Natural killer cell treated with Interleukin-12 subunit alpha and Interleukin-12 subunit beta and Interleukin-15 and Interleukin-18, amount 100 ng/mL, for 72 hours (primary cell): Measurements from ENCODE around the gene PURA. TPM values are rescaled to one million over a fixed set of nuclear protein-coding genes. Genes with fewer than 3 reads are reported as not detected.

Experiments used
- ATAC-seq, 2 donors: fragments of 150-1000 bp; cut with Tn5 transposase in 1 of 2; sonication (Bioruptor Pico), chemical (Tn5 transposase) in 1 of 2; 2 replicates each; pipeline ENCODE4 v1.10.0; 2021
- DNase-seq: peaks from one replicate; pipeline ENCODE4 v3.0.0; 2022; ENCODE audit warnings: low spot score
- H3K27ac Mint-ChIP-seq, 2 donors: 1 replicate in 1 of 2; 2 replicates in 1 of 2; pipeline ENCODE4 v1.8.0; 2022; ENCODE audit warnings: mixed read lengths in 2 of 2, mild to moderate bottlenecking in 1 of 2, moderate library complexity in 1 of 2
- H3K27me3 Mint-ChIP-seq, 2 donors: 1 replicate in 1 of 2; 2 replicates in 1 of 2; pipeline ENCODE4 v1.8.0; 2022; ENCODE audit warnings: mixed read lengths in 2 of 2
- H3K36me3 Mint-ChIP-seq: one replicate; pipeline ENCODE4 v1.8.0; 2022; ENCODE audit warnings: mixed read lengths
- H3K4me1 Mint-ChIP-seq, 2 donors: 1 replicate in 1 of 2; 2 replicates in 1 of 2; pipeline ENCODE4 v1.8.0; 2022; ENCODE audit warnings: low read depth in 2 of 2, mixed read lengths in 2 of 2, mild to moderate bottlenecking in 1 of 2
- H3K4me3 Mint-ChIP-seq: one replicate; pipeline ENCODE4 v1.8.0; 2022; ENCODE audit warnings: mixed read lengths
- H3K9me3 Mint-ChIP-seq: 2 replicates; pipeline ENCODE4 v1.8.0; 2022; ENCODE audit warnings: mixed read lengths
- total RNA-seq, 2 donors: library from RNA; stranded (reverse); gene quantifications; one replicate each; pipeline ENCODE4 v1.2.3, GENCODE V29; 2022

The PURA gene
- total RNA-seq, 2 donors from 2014 or later = 11.1 to 14.0 TPM

GRCh38 chr5:140113180-140113698 lies 670 bp upstream of the PURA start:
- H3K4me3 Mint-ChIP-seq = peak overlapping the region; percentile 99
- no peaks in the 10 kb centered on the region for H3K36me3 Mint-ChIP-seq
- H3K9me3 Mint-ChIP-seq = no peaks in the 10 kb centered on the region
- peak in 1 of 2 donors; percentile 1 for ATAC-seq
- DNase-seq = no peak
- H3K4me1 Mint-ChIP-seq = peaks cover 26 to 53% of the 10 kb centered on the region in 2 donors
- peaks cover 8 to 13% of the 10 kb centered on the region in 2 donors for H3K27me3 Mint-ChIP-seq
- H3K27ac Mint-ChIP-seq = peak overlapping the region; percentile 82 to 88

GRCh38 chr5:140114341-140115185 lies 654 bp downstream of the PURA start:
- Mint-ChIP-seq H3K36me3 (no peaks in the 10 kb centered on the region), H3K27ac (peak overlapping the region; percentile 82 to 88), H3K27me3 (peaks cover under 1 to 9% of the 10 kb centered on the region in 2 donors), H3K4me1 (peaks cover 19 to 45% of the 10 kb centered on the region in 2 donors), H3K4me3 (peak overlapping the region; percentile 99), H3K9me3 (no peaks in the 10 kb centered on the region)
- peak; percentile 70 to 74 for ATAC-seq
- peak; percentile 73 for DNase-seq

DNA sequence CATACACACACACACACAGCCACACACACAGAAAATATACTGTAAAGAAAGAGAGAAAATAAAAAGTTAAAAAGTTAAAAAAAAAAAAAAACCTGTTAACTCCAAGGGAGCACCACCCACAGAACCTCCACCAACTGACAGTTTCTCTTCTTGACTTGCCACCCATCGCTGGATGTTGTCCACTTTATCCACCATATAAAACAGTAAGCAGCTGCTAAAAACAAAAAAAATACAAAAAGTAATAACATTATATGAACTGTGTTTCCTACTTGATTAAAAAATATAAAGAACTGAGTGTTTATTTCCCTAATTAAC lies 1.2 kb downstream of the PURA start:
- Mint-ChIP-seq H3K36me3 (no peaks in the 10 kb centered on the region), H3K4me1 (peaks cover 19 to 45% of the 10 kb centered on the region in 2 donors), H3K27ac (peak overlapping the region; percentile 82 to 88), H3K9me3 (no peaks in the 10 kb centered on the region), H3K4me3 (peak overlapping the region; percentile 99), H3K27me3 (peaks cover 0 to 9% of the 10 kb centered on the region in 2 donors)
- ATAC-seq (no peak), DNase-seq (no peak)

- no peak for ATAC-seq
- peaks cover 19 to 42% of the 10 kb centered on the region in 2 donors for H3K4me1 Mint-ChIP-seq
- H3K27ac Mint-ChIP-seq = no peak overlapping the region
- peak overlapping the region; percentile 12 for H3K4me3 Mint-ChIP-seq
- H3K9me3 Mint-ChIP-seq = no peaks in the 10 kb centered on the region
- H3K36me3 Mint-ChIP-seq = no peaks in the 10 kb centered on the region
- no peak for DNase-seq
- H3K27me3 Mint-ChIP-seq = peaks cover 0 to 3% of the 10 kb centered on the region in 2 donors
Observed at GRCh38 chr5:140116716-140117115, 2.8 kb downstream of the PURA start.

- Mint-ChIP-seq H3K4me1 (peaks cover 17 to 36% of the 10 kb centered on the region in 2 donors), H3K27me3 (no peaks in the 10 kb centered on the region), H3K4me3 (peak overlapping the region; percentile 12), H3K36me3 (no peaks in the 10 kb centered on the region), H3K27ac (no peak overlapping the region), H3K9me3 (no peaks in the 10 kb centered on the region)
- ATAC-seq (no peak), DNase-seq (no peak)
Observed at GRCh38 chr5:140117523-140117922, 3.6 kb downstream of the PURA start.

- Mint-ChIP-seq H3K27me3 (no peaks in the 10 kb centered on the region), H3K27ac (no peak overlapping the region), H3K36me3 (no peaks in the 10 kb centered on the region), H3K4me3 (no peak overlapping the region), H3K9me3 (no peaks in the 10 kb centered on the region), H3K4me1 (peaks cover 20 to 40% of the 10 kb centered on the region in 2 donors)
- DNase-seq (no peak), ATAC-seq (no peak)
Observed at GRCh38 chr5:140118302-140118936, 4.5 kb downstream of the PURA start.

- H3K27ac Mint-ChIP-seq = no peak within 1 kb of the TSS
Observed at GRCh38 chr5:140125637-140126036, 11.7 kb downstream of the PURA start, which contains the start of gene IGIP. IGIP (plus strand) TSS chr5:140125937; CDS start chr5:140128477, 2,540 bp downstream.

DNA sequence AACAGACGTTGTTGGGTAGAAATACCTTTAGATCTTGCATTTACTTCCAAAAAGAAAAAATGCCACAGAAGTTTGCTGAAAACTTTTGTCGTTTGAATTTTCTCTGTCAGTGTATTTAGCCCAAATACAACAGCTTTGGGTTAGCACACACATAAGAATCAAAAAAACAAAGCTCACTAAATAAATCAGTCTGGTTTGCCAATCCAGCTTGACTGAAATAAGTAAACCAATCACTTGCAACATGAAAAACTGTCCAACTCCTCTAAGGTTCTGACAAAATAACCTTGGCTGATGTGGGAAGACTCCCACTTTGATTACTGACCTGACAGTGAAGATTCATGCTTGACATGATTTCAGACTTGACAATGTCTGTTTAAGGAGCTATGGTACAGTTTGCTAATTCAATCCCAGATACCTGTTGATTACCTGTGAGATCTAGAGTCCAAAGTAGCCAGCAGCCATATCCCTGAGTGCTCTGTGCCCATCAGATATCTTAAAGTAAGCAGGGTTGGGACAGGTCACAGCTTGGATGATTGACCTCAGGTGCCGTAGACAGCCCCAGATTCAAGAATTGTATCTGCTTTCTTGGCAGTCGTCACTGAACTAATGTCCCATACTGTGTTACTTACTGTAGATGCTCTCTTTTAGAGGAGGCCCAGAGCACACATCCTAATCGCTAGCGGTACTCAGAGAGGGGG lies 12.6 kb downstream of the PURA start:
- H3K36me3 Mint-ChIP-seq = no peaks in the 10 kb centered on the region
- DNase-seq = no peak
- no peaks in the 10 kb centered on the region for H3K27me3 Mint-ChIP-seq
- no peak overlapping the region for H3K27ac Mint-ChIP-seq
- no peak overlapping the region for H3K4me3 Mint-ChIP-seq
- H3K9me3 Mint-ChIP-seq = no peaks in the 10 kb centered on the region
- ATAC-seq = no peak
- H3K4me1 Mint-ChIP-seq = peaks cover 6 to 13% of the 10 kb centered on the region in 2 donors

More at GRCh38 chr5:140125637-140126036, 11.7 kb downstream of the PURA start, which contains the start of gene IGIP:
- Mint-ChIP-seq H3K4me3 (no peak within 1 kb of the TSS), H3K9me3 (no peaks in the 10 kb centered on the region), H3K4me1 (peaks cover 6 to 10% of the 10 kb centered on the region in 2 donors), H3K36me3 (no peaks in the 10 kb centered on the region), H3K27me3 (no peaks in the 10 kb centered on the region)
- ATAC-seq = no peak
- DNase-seq = no peak

- H3K4me1 Mint-ChIP-seq = peaks cover 15 to 25% of the 10 kb centered on the region in 2 donors
- no peak overlapping the region for H3K27ac Mint-ChIP-seq
- no peaks in the 10 kb centered on the region for H3K9me3 Mint-ChIP-seq
- H3K27me3 Mint-ChIP-seq = no peaks in the 10 kb centered on the region
- H3K36me3 Mint-ChIP-seq = no peaks in the 10 kb centered on the region
- H3K4me3 Mint-ChIP-seq = no peak overlapping the region
- ATAC-seq (no peak), DNase-seq (no peak)
Observed at GRCh38 chr5:140128376-140128775, 14.5 kb downstream of the PURA start.

- no peaks in the 10 kb centered on the region for H3K36me3 Mint-ChIP-seq
- H3K27me3 Mint-ChIP-seq = no peaks in the 10 kb centered on the region
- peaks cover 26 to 37% of the 10 kb centered on the region in 2 donors for H3K4me1 Mint-ChIP-seq
- H3K9me3 Mint-ChIP-seq = no peaks in the 10 kb centered on the region
- no peak overlapping the region for H3K27ac Mint-ChIP-seq
- H3K4me3 Mint-ChIP-seq = no peak overlapping the region
- ATAC-seq (peak in 1 of 2 donors; percentile 64), DNase-seq (no peak)
Observed at GRCh38 chr5:140130949-140131733, 17.2 kb downstream of the PURA start.

- H3K27me3 Mint-ChIP-seq = no peaks in the 10 kb centered on the region
- DNase-seq = no peak
- no peak overlapping the region for H3K4me3 Mint-ChIP-seq
- H3K27ac Mint-ChIP-seq = peak overlapping the region in 1 of 2 donors; percentile 16
- peak in 1 of 2 donors; percentile 58 for ATAC-seq
- H3K4me1 Mint-ChIP-seq = peaks cover 26 to 37% of the 10 kb centered on the region in 2 donors
- no peaks in the 10 kb centered on the region for H3K9me3 Mint-ChIP-seq
- H3K36me3 Mint-ChIP-seq = no peaks in the 10 kb centered on the region
Observed at GRCh38 chr5:140131967-140132409, 18.1 kb downstream of the PURA start.

DNA sequence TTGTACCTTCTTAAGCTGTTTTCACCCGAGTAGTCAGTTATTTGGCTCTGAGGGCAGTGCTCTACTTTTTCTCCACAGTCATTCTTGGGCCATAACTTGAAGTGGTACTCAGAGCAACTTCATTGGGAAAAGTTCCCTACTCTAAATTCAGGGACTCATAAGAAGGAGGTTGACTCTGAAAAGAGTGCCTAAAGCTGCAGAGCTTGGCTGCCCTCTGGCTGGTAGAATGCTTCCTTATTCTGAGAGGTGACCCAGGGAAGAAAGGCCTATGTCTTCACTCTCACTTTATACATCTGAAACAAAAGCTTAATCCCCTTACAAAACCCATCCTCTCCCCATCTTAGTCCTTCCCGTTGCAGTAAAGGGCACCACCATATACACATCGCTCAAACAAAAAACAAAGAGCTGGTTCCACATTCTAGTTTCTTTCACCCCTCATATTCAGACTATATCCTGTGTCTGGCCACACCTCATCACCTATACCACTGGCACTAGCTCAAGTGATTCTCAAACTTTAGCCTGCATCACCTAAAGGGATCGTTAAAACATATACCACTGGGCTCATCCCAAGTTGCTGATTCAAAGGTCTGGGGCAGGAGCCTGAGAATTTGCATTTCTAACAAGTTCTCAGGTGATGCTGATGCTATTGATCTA lies 19.7 kb downstream of the PURA start:
- H3K27ac Mint-ChIP-seq = peak overlapping the region in 1 of 2 donors; percentile 11
- no peak for DNase-seq
- no peaks in the 10 kb centered on the region for H3K36me3 Mint-ChIP-seq
- no peaks in the 10 kb centered on the region for H3K9me3 Mint-ChIP-seq
- no peak overlapping the region for H3K4me3 Mint-ChIP-seq
- no peaks in the 10 kb centered on the region for H3K27me3 Mint-ChIP-seq
- ATAC-seq = no peak
- H3K4me1 Mint-ChIP-seq = peaks cover 26 to 37% of the 10 kb centered on the region in 2 donors
